ENCODE data around the gene BAMBI.

Gene BAMBI

GRCh38 chr10:28664369-28664740, 13.0 kb upstream of the BAMBI start:
- H3K27ac ChIP-seq = no peak overlapping the region
- no peak for TF ChIP-seq CTCF (conservative IDR thresholded peaks at IDR 0.05)

GRCh38 chr10:28666751-28667467, 10.4 kb upstream of the BAMBI start:
- no peak for TF ChIP-seq CTCF (conservative IDR thresholded peaks at IDR 0.05)
- H3K27ac ChIP-seq = no peak overlapping the region

- no peak overlapping the region for H3K27ac ChIP-seq
- no peak for TF ChIP-seq CTCF (conservative IDR thresholded peaks at IDR 0.05)
These were observed 8.7 kb upstream of the BAMBI start for GRCh38 chr10:28668363-28669226.

- no peak overlapping the region for H3K27ac ChIP-seq
- TF ChIP-seq CTCF (conservative IDR thresholded peaks at IDR 0.05) = no peak
These were observed 7.8 kb upstream of the BAMBI start for GRCh38 chr10:28669227-28670173.

GRCh38 chr10:28674782-28675181, 2.5 kb upstream of the BAMBI start:
- no peak for TF ChIP-seq CTCF (conservative IDR thresholded peaks at IDR 0.05)

GRCh38 chr10:28676326-28676967, 874 bp upstream of the BAMBI start:
- no peak for TF ChIP-seq CTCF (conservative IDR thresholded peaks at IDR 0.05)
- no peak overlapping the region for H3K27ac ChIP-seq

More at GRCh38 chr10:28674782-28675181, 2.5 kb upstream of the BAMBI start:
- no peak overlapping the region for H3K27ac ChIP-seq
